GM21619 (cell line): Measurements from ENCODE around the gene DBF4B.

Source experiments
- ATAC-seq: cut with Tn5 transposase; IDR thresholded peaks from one replicate; pipeline ENCODE4 v1.9.1; 2021; ENCODE audit not compliant: unreplicated experiment

Gene DBF4B

DNA sequence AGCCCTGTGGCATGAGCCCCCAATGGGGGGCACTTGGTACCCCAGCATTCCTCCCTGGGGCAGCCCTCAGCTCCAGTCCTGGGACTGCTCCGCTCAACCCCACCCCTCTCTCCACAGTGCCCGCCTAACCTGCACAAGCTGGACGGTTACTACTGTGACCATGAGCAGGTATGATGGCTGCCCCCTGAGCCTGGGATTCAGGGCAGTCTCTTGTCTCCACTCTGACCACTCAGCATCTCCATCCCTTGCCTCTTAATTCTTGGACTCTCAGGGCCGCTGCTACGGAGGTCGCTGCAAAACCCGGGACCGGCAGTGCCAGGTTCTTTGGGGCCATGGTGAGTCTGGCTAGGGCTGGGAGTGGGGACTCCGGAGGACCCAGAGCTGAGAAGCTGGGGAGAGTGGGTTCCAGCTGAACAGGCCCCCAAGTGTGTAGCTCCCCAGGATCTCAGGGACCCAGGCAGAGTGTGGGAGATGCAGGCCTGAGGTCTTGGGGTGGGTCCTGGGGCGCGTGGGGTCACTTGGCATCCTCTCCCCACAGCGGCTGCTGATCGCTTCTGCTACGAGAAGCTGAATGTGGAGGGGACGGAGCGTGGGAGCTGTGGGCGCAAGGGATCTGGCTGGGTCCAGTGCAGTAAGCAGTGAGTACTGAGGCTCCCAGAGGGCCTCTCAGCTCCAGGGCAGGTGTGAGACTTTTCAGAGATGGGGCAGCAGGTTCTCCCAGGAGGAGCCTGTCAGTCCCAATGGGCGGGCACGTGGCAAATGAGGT lies 68.3 kb downstream of the DBF4B start:
- no peak for ATAC-seq

GRCh38 chr17:44777394-44778348 lies 69.2 kb downstream of the DBF4B start:
- no peak for ATAC-seq

DNA sequence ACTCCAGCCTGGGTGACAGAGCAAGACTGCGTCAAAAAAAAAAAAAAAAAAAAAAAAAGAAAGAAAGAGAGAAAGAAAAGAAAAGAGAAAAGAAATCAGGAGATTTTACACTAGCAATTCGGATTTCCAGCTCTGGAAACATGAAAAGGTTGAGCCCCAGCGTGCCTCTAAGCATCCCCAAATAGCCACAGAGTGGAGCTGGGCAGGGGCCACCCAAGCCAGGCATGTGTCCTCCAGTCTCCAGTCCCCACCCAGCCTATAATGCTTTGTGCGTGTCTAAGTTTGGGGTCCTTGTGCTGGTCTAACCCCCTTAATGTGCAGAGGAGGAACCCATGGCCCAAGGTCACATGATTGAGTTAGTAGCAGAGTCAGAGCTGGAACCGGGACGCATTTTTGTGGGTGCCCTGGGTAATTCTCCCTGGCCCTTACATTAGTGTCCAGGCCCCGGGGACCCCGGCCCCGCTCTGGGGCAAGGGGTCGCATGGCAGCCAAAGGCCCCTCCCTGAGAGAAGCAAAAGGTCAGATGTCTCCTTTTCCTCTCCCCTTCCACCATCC lies 70.3 kb downstream of the DBF4B start:
- no peak for ATAC-seq

- no peak for ATAC-seq
These were observed 71.0 kb downstream of the DBF4B start for GRCh38 chr17:44779211-44780025.

DNA sequence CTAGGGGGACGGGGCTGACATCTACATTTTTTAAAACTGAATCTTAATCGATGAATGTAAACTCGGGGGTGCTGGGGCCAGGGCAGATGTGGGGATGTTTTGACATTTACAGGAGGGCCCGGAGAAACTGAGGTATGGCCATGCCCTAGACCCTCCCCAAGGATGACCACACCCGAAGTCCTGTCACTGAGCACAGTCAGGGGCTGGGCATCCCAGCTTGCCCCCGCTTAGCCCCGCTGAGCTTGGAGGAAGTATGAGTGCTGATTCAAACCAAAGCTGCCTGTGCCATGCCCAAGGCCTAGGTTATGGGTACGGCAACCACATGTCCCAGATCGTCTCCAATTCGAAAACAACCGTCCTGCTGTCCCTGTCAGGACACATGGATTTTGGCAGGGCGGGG lies 71.7 kb downstream of the DBF4B start:
- no peak for ATAC-seq

DNA sequence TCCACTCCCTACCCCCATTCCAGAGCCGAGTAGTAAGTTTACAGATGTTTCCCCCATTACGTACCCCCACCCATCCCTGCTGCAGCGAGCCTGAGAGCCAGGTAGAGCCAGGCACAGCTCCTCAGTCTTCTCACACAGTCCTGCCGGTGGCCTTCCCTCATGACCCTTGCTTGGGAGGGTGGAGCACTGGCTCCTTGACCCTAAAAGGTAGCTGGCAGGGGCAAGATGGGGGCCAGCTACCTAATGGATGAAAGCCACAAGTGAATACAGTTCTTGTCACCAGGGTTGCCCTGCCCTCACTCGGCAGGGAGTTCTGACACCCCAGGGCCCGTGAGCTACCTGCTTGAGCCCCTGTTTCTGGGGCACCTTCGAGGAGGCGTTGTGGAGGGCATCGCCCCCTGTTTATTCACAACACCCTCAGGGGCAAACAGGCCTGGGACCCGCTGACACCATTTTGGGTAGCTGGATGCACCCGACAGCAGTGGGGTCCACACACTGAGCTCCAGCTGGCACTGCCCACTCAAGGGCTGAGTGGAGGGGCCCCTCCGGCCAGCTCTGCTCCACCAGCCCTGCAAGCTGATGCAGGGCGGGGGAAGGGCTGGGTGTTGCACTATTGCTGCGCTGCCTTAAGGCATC lies 72.5 kb downstream of the DBF4B start:
- ATAC-seq: no peak

GRCh38 chr17:44781551-44782325 lies 73.3 kb downstream of the DBF4B start:
- no peak for ATAC-seq

DNA sequence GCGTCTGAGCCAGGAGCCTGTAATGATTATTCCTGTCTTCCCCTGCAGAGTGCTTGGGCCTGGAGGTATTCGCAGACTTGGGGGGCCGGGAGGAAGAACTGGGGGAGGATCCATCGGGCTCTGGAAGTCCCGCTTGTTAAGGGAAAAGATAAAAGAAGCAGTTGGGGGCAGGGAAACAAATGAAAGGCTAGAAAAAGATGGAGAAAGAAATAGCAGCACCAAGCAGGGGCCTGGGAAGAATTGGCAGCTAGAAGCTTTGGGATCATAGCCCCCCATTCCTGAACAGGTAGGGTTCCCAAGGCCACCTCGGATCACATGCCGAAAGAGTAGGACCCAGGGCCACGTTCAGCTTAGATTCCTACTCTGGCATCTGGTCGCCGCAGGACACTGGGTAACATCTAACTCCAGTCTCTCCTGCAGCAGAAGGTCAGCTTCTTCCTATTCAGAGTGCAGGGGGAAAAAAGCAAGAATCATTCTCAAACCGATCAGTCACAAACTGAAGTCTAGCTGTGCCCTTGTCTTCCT lies 73.9 kb downstream of the DBF4B start:
- ATAC-seq: no peak

- ATAC-seq: no peak
These were observed 77.5 kb downstream of the DBF4B start for GRCh38 chr17:44785921-44786320.

DNA sequence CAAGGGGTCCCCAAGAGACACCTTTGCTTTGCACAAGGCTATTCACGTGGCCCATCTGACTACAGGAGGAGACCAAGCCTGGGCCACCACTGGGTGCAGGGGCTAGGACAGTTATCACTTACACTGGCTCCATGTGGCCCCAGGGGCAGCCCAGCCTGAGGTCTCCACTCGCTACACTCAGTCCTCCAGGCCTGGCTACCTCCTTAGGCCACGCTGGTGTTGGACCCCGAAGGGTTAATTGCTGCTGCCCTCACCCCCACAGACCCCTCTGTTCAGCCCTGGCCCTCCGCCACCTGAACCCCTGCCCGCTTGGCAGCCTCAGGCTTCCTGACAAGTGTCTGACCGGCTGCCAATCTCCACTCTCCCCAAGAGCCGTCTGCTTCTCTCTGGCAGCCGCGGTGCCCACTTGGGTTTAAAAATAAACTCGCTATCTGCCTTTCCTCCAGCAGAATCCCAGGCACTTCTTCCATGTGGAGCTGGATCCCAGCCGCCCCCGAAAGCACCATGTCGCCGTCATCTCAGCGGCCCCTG lies 78.2 kb downstream of the DBF4B start:
- no peak for ATAC-seq

- no peak for ATAC-seq
These were observed 78.9 kb downstream of the DBF4B start for GRCh38 chr17:44787271-44787940.

DNA sequence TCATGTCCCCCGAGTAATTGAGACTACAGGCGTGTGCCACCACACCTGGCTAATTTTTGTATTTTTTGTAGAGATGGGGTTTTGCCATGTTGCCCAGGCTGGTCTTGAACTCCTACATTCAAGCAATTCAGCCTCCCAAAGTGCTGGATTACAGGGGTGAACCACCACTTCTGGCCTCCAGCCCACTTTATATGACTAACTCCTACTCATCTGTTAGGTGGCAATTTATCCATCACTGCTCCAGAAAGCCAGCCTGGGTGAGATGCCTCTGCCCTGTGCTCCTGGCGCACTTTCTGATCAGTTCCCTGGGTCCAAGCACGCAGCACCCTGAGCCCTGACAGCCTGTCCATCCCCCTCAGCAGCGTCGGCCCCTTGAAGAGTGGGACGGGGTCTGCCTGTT lies 79.7 kb downstream of the DBF4B start:
- ATAC-seq: no peak

DNA sequence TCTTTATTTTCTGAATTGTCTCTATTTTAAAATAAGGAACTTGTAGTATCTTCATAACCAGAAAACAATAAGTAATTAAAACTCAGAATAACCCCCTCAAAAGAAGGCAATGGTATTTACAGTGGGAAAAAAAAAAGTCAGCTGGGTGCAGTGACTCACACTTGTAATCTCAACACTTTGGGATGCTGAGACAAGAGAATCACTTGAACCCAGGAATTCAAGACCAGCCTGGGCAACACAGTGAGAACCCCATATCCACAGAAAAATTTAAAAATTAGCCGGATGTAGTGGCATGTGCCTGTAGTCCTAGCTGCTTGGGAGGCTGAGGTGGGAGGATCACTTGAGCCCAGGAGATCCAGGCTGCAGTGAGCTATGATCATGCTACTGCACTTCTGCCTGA lies 83.8 kb downstream of the DBF4B start:
- ATAC-seq: no peak

- no peak for ATAC-seq
These were observed 85.7 kb downstream of the DBF4B start for GRCh38 chr17:44793885-44794842.

DNA sequence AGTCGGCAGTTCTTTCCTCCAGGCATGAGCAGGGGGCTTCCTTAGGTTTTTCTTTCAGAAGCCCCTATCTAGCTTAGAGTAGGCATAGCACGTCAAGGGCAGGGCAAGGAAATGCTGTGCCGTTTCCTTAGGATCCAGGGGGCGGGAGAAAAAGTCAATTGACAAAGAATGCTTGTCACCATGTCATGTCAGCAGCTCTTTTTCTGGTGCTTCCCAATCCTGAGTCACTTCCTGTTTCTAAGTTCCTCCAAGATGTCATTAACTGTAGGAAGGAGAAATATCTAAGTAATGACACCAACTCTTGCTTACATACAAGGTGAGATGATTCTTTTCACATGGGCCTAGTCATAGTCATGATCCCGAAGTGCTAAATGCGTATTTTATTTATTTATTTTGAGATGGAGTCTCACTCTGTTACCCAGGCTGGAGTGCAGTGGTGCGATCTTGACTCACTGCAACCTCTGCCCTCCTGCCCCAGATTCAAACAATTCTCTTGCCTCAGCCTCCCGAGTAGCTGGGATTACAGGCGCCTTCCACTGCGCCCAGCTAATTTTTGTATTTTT lies 86.5 kb downstream of the DBF4B start:
- no peak for ATAC-seq

GRCh38 chr17:44795421-44795820 lies 87.0 kb downstream of the DBF4B start:
- no peak for ATAC-seq

DNA sequence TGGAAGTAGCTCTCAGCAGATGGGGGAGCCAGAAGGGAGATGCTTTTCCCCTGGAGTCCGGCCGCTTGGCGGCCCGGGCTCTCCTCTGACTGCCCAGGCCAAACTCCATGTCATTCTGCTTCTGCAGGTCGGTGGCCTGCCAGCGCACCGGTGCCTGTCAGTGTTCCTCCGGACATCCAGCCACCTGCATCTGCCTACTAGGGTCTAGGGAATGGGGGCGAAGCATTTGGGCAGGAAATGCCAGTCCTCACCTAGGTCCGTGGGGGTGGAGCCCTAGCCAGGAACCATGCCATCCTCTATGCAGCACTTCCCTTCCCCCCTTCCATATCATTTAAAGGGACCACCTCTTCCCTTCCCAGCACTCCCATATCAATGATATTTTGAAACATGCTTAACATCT lies 87.5 kb downstream of the DBF4B start:
- ATAC-seq: no peak
